Fibroblast of skin of back (primary cell): ENCODE data around the gene CLCN2.

Experiments used
- DNase-seq: peaks from one replicate; pipeline ENCODE4 v3.0.0-alpha.2; 2013

The CLCN2 gene

DNA sequence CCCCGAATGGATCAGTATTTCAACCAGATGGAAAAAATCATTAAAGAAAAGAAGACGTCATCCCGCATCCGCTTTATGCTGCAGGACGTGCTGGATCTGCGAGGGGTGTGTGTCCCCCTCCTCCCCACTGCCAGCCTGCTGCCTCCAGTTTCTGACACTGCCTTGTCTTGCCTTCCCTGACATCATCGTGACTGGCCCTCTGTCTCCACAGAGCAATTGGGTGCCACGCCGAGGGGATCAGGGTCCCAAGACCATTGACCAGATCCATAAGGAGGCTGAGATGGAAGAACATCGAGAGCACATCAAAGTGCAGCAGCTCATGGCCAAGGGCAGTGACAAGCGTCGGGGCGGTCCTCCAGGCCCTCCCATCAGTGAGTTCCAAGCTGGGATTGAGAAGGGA, 36.1 kb downstream of the CLCN2 start:
- DNase-seq, result no peak

DNA sequence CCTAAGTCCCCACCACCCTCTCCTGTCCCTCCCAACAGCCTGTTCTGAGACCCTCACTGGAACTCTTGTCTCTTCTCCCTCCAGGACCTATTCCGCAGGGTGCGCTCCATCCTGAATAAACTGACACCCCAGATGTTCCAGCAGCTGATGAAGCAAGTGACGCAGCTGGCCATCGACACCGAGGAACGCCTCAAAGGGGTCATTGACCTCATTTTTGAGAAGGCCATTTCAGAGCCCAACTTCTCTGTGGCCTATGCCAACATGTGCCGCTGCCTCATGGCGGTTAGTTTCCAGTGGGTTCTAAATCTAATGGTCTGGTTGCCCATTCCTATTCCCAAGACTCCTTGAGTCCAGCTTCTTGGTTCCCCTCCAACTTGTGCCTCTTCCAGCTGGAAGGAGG, 37.7 kb downstream of the CLCN2 start:
- DNase-seq, result no peak

DNA sequence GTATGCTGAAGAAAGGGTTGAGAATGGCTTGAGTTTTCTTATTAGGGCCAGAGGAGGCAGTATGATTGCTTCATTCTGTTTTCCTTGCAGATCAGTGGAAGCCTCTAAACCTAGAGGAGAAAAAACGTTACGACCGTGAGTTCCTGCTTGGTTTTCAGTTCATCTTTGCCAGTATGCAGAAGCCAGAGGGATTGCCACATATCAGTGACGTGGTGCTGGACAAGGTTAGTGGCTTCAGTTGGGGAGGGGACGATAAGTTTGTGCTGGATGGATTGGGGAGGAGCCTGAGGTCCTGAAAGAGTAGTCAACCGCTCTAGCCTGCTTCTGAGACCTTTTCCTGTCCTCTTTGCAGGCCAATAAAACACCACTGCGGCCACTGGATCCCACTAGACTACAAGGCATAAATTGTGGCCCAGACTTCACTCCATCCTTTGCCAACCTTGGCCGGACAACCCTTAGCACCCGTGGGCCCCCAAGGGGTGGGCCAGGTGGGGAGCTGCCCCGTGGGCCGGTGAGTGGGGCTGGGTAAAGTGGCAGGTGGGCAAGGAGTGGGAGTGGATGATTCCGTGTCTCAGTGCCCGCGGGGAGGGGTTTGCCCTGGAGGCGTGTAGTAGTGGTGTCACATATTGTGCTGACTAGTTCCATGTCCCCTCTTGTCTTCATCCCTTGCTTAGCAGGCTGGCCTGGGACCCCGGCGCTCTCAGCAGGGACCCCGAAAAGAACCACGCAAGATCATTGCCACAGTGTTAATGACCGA, 38.5 kb downstream of the CLCN2 start:
- DNase-seq, result no peak

DNA sequence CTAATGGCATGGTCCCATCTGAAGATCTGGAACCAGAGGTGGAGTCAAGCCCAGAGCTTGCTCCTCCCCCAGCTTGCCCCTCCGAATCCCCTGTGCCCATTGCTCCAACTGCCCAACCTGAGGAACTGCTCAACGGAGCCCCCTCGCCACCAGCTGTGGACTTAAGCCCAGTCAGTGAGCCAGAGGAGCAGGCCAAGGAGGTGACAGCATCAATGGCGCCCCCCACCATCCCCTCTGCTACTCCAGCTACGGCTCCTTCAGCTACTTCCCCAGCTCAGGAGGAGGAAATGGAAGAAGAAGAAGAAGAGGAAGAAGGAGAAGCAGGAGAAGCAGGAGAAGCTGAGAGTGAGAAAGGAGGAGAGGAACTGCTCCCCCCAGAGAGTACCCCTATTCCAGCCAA, 39.7 kb downstream of the CLCN2 start:
- DNase-seq, result no peak

DNA sequence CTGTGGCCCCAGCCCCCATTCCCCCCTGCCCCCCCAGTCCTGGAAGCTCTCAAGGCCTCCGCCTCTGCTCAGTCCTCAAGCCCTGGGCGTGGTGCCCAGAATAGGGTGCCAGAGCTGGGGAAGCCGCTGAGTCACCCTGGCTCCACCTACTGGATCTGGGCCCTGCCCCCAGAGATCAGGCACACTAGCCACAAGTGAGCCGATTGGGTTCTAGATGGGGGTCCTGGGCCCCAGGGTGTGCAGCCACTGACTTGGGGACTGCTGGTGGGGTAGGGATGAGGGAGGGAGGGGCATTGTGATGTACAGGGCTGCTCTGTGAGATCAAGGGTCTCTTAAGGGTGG, 41.3 kb downstream of the CLCN2 start:
- peak; percentile 97 for DNase-seq

DNA sequence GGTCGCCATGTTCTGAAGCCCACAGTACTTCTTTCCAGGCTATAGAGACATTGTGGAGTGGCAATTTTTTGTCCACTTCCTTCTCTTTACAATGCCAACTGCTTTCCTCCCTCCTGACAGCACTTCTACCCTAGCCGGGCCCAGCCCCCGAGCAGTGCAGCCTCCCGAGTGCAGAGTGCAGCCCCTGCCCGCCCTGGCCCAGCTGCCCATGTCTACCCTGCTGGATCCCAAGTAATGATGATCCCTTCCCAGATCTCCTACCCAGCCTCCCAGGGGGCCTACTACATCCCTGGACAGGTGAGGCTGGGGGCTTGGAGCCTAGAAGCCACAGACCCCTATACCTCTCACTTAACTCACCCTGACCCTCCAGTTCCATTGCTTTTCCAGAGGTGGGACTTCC, 44.2 kb downstream of the CLCN2 start:
- DNase-seq, result no peak

DNA sequence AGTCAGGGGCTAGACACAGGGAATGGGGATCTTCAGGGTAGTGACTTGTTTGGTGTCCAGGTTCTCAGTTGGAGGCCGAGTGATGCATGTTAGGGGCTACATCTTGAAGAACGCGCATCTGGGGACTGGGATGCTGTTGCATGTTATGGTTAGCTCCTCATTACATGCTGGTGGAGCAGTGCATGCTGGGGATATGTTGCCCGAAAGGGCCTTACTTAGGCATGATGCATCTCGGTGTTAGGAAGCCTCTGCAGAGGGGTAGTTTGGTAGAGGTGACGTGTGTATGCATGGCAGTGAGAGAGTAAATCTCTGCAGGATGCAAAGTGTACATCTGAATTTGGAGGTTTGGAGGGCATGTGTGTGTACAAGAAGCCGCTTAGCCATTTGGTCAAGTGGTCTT, 44.6 kb downstream of the CLCN2 start:
- no peak for DNase-seq

DNA sequence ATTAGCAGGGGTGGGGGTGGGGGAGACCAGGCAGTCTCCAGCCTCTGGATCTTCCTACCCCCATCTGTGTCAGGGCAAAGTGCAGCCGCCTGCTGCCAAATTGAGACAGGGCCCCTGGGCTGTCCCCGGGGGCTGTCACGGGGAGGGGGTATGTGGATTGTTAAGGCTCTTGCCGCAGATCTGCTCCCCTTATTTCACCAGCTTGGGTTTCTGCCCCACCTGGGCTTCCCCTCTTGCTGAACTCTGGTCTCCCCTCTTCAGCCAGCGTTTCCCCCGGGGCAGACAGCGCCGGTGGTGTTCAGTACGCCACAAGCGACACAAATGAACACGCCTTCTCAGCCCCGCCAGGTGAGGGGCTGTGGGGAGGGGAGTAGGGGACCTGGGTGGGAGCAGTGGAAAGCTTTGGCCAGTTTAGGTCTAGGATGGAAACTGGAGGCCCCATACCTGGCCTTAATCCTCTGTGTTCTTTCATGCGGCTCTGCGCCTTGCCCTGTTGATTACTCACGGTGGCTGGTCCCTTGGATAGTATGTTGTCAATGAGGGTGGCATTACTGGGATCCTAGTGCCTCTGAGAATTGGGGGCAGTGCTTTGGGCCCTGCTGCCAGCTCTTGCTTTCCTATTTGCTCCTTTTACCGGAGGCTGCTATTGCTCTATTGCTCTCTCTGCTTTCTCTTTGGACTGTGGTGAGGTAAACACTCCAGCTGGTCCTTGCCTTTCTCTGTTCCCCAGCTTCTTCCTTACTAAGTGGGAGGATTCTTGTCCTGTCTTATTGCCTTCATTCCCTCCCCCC, 45.3 kb downstream of the CLCN2 start:
- no peak for DNase-seq

DNA sequence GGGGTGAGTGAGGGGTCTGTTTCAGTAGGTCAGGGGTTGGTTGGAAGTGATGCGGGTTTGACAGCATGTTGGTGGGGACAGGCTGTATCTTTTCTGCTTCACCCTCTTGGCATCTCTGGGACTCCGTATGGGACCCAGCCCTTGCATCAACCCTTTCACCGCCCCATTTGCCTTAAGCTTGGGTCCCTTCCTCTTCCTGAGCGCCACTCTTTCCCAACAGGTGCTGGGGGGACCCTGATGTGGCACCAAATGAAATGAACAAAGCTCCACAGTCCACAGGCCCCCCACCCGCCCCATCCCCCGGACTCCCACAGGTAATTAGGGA, 45.9 kb downstream of the CLCN2 start:
- no peak for DNase-seq

DNA sequence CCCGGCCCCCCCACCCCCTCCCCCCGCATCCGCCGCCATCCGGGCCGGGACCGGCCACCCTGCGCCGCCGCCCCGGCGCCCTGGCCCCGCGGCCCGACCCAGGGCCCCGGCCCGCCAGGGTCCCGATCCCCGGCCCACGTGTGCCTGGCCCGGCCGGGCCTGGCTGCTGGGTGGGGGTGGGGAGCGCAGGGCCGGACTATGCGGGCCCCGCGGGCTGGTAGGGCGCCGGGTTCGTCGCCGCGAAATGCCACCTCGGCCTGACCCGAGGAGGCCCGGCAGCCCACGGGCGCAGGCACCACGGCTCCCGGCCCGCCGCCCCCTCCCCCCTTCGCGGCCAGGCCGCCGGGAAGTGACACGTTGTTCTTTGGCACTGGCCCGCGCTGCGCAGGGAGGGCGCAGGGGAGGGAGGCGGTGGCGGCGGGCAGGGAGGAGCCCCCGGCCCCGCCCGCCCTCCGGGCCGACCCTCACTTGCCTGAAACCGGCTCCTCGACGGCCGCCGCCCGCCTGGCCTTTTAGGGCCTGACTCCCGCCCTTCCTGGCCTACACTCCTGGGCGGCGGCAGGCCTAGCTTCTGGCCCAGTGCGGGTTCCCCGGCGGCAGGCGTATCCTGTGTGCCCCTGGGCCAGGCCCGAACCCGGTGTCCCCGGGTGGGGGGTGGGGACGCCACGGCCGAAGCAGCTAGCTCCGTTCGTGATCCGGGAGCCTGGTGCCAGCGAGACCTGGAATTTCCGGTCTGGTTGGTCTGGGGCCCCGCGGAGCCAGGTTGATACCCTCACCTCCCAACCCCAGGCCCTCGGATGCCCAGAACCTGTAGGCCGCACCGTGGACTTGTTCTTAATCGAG, 46.5 kb downstream of the CLCN2 start:
- peak; percentile 83 for DNase-seq

DNA sequence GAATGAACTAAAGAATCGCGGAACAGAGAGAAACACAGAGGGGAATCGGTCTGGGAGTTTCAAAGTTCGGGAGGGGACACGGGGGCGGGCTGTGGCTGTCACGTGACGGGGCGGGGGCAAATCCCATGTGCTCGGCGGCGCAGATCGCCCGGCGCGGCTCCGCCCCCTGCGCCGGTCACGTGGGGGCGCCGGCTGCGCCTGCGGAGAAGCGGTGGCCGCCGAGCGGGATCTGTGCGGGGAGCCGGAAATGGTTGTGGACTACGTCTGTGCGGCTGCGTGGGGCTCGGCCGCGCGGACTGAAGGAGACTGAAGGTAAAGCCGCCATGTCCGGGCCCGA, 47.1 kb downstream of the CLCN2 start, which contains the start of gene EIF4G1:
EIF4G1 (plus strand) TSS at position 244 of the 337 bp plus-strand sequence. CDS start 1,191 bp downstream, outside the sequence.
- DNase-seq, result peak; percentile 93

DNA sequence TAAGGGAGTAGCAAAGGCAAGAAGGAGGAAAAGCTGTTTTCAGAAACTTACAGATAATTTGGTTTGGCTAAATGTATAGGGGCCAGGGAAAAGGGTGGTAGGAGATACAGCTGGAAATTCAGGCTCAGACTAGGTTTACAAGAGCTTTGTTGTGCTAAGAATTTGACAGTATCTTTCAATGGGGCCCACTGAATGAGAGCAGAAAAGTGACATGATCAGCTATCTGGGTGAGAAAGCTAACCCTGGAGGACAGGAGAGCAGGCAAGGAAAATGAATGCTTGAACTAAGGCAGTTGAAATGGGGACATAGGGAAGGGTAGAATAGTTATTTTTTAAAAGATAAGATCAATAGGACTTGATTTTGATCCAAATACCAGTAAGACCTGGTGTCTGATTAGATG, 49.8 kb downstream of the CLCN2 start:
- DNase-seq, result no peak

DNA sequence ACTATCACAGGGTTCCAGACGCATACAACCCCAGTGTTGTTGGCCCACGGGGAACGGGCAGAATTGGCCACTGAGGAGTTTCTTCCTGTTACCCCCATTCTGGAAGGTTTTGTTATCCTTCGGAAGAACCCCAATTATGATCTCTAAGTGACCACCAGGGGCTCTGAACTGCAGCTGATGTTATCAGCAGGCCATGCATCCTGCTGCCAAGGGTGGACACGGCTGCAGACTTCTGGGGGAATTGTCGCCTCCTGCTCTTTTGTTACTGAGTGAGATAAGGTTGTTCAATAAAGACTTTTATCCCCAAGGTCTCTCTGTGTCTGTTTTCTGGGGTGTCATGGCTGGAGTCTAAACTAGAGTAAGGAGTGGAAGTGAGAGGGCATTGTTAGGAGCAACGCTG, 52.7 kb downstream of the CLCN2 start:
- no peak for DNase-seq

DNA sequence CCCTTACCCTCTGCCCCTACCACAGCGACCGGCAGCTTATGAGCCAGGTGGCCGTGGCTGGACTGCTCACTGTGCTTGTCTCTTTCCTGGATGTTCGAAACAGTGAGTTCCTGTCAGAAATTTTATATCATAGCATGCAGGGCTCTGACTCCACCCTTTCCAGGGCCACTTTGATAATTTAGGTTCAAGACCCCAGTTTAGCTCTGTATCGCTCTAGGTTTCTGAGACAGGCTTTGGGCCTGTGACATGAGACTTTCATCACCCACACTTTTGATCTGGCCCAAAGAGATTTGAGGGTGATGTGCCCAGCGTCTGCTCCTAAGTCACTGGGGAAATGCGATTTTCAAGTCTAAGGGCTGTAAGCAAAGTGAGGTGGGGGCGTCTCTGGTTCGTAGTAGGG, 53.5 kb downstream of the CLCN2 start:
- DNase-seq, result no peak

DNA sequence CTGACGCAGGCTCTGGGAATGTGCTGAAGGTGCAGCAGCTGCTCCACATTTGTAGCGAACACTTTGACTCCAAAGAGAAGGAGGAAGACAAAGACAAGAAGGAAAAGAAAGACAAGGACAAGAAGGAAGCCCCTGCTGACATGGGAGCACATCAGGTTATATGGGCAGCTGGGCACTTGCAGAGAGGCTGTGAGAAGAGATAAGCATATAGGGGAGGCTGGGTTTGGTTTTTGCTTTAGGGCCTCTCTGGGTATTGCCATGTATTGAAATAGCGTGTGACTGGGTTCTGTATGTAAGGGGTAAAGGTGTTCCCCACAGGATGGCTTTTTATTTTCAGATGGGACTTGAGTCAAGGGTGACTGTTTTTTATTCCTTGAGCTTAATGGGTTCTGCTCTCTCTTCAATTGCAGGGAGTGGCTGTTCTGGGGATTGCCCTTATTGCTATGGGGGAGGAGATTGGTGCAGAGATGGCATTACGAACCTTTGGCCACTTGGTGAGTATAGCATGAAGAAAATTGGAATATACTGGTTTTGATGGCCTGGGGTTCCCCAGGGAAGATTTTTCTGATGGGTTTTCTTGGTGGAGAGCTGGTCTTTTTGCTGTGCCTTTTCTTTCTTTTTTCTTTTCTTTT, 54.9 kb downstream of the CLCN2 start:
- no peak for DNase-seq

DNA sequence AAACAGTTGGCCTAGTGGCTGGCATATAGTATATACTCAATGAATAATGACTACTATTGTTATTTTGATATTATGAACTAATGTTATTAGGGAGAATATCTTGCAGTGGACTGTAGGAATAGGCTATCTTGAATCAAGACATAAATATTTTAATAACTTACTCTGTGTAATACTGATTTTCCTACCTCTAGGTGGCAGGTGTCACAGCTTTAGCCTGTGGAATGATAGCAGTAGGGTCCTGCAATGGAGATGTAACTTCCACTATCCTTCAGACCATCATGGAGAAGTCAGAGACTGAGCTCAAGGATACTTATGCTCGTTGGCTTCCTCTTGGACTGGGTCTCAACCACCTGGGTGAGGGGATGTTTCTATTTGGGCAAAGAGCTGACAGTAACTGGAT, 55.8 kb downstream of the CLCN2 start:
- DNase-seq, result peak; percentile 22

DNA sequence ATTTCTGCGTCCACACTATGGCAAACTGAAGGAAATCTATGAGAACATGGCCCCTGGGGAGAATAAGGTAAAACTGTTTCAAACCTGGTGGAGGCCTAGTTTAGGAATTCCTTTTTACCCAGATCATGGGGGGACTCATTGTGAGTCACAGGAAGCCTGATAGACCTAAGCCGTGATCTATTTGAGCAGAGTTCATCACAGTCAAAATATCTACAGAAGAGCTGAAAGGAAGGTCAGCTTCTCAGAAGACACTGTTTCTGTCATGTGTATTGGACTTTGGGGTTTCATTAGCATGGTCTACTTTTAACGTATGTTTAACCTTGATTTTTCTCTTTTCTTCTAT, 61.1 kb downstream of the CLCN2 start:
- DNase-seq, result peak; percentile 80

DNA sequence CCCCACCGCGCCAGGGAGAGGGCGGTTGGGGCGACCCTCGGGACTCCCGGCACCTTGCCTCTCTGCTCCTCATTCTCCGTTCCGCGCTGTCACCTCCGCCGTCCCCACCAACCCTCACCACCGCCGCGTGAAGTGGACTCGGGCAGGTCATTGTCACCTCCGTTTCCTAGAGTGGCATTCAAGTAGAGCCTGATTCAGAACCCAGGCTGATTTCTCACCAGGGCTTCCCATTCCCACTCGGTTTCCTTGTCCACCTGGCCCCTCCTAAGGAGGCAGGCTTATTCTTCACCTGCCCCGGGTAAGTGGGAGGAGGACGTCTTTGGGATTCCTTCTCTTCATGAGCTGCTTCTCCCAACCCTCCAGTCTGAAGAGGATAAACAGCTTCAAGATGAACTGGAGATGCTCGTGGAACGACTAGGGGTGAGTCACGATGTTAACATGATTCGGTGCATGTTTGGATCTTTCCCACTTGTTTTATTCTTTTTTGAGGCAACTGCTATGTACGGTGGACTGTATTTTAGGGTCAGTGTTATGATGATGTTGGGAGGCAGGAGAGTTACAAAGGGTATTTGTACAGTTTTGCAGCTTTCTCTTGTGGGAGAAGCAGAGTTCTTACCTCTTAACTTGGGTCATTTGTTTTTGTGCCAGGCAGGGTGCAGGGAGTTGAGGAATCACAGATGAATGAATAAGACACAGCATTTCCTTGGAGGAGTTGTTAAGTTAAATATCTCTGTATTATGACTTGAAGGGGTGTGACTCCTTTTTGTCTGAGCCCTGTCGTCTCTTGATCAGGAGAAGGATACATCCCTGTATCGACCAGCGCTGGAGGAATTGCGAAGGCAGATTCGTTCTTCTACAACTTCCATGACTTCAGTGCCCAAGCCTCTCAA, 61.7 kb downstream of the CLCN2 start:
- DNase-seq, result peak; percentile 46

DNA sequence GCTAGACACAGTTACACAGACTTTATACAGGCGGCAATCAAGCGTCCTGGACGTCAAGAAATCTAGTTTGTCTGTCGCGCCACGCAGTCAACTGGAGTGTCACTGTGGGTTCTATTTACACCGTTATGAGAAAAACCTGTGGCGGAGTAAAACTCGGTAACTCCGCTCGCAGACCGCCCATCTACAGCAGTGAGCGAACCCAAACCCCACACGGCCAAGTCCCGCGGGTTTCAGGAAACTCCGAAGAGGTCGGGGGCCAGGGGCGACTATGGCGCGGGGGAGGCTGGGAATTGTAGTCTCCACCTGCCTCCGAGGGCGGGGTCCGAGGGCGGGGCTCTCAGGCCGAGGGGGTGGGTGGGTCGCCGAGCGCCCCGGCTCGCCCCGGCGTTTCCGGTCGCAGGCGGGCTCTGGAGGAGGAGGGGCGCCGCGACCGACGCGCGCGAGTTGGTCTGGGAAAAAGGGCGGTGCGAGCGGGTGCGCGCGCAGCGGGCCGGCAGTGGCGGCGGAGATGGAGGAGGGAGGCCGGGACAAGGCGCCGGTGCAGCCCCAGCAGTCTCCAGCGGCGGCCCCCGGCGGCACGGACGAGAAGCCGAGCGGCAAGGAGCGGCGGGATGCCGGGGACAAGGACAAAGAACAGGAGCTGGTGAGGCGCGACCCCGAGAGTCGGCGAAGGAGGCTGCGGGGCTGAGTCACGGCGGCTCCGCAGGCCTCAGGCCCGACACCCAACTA, 62.5 kb downstream of the CLCN2 start, which contains the start of gene PSMD2:
PSMD2 (plus strand) TSS at position 483 of the 729 bp plus-strand sequence; CDS start at position 509, 26 bp downstream.
- peak; percentile 96 for DNase-seq

DNA sequence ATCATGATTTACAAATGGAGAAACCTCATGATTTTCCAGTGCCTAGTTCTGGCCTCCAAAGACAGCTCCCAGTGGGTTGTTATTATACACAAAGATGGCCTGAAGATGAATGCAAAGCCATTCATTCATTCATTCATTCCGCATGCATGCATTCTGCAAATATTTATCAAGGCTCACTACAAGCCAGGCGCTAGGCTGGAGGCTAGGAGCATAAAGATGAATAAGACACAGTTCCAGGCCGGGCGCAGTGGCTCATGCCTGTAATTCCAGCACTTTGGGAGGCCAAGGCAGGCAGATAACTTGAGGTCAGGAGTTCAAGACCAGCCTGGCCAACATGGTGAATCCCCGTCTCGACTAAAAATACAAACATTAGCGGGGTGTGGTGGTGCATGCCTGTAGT, 64.8 kb downstream of the CLCN2 start:
- no peak for DNase-seq
